GM19035 (cell line): Measurements from ENCODE around the gene PLAAT4.

Source experiments
- ATAC-seq: cut with Tn5 transposase; IDR thresholded peaks from one replicate; pipeline ENCODE4 v1.9.1; 2021; ENCODE audit not compliant: unreplicated experiment

Gene PLAAT4

GRCh38 chr11:63536669-63537292 lies at the start of gene PLAAT4:
Gene PLAAT4, plus strand, starts transcription at chr11:63536808. Its CDS starts 61 bp downstream, at chr11:63536869.
- ATAC-seq, result no peak

GRCh38 chr11:63488789-63489188 lies 47.8 kb upstream of the PLAAT4 start:
- no peak for ATAC-seq

- no peak for ATAC-seq
Measured at GRCh38 chr11:63489879-63490278, 46.7 kb upstream of the PLAAT4 start.

GRCh38 chr11:63490551-63491239 lies 45.9 kb upstream of the PLAAT4 start, which contains the start of gene PLAAT5:
Gene PLAAT5, minus strand, starts transcription at chr11:63491167. Its CDS starts 133 bp downstream, at chr11:63491034.
- ATAC-seq, result no peak

- ATAC-seq, result no peak
Measured at GRCh38 chr11:63491240-63491587, 45.4 kb upstream of the PLAAT4 start.

- no peak for ATAC-seq
Measured at GRCh38 chr11:63491636-63492372, 44.8 kb upstream of the PLAAT4 start.

GRCh38 chr11:63492441-63492840 lies 44.2 kb upstream of the PLAAT4 start:
- no peak for ATAC-seq

GRCh38 chr11:63493127-63493526 lies 43.5 kb upstream of the PLAAT4 start:
- no peak for ATAC-seq

GRCh38 chr11:63494975-63495374 lies 41.6 kb upstream of the PLAAT4 start:
- no peak for ATAC-seq

GRCh38 chr11:63499874-63500273 lies 36.7 kb upstream of the PLAAT4 start:
- no peak for ATAC-seq

- ATAC-seq, result no peak
Measured at GRCh38 chr11:63501236-63501635, 35.4 kb upstream of the PLAAT4 start.

- no peak for ATAC-seq
Measured at GRCh38 chr11:63502252-63502820, 34.3 kb upstream of the PLAAT4 start.

GRCh38 chr11:63503492-63503891 lies 33.1 kb upstream of the PLAAT4 start:
- ATAC-seq, result no peak

- ATAC-seq, result no peak
Measured at GRCh38 chr11:63504054-63504453, 32.6 kb upstream of the PLAAT4 start.

- ATAC-seq, result no peak
Measured at GRCh38 chr11:63504933-63505586, 31.5 kb upstream of the PLAAT4 start.

GRCh38 chr11:63505857-63506528 lies 30.6 kb upstream of the PLAAT4 start, which contains the start of gene LGALS12:
Gene LGALS12, plus strand, starts transcription at chr11:63506084. Its CDS starts 375 bp downstream, at chr11:63506459.
- ATAC-seq, result no peak

GRCh38 chr11:63506876-63507275 lies 29.7 kb upstream of the PLAAT4 start:
- no peak for ATAC-seq

GRCh38 chr11:63507511-63507910 lies 29.1 kb upstream of the PLAAT4 start:
- ATAC-seq, result no peak

GRCh38 chr11:63508009-63508408 lies 28.6 kb upstream of the PLAAT4 start:
- ATAC-seq, result no peak

- ATAC-seq, result no peak
Measured at GRCh38 chr11:63508745-63509144, 27.9 kb upstream of the PLAAT4 start.
